Adrenal gland (tissue), 12 donors: ENCODE measurements around the gene ADCY1. TPM values are rescaled to one million over a fixed set of nuclear protein-coding genes. Genes with fewer than 3 reads are reported as not detected.

Experiments used
- DNase-seq, 7 donors: peaks; one replicate each; pipeline ENCODE4 v3.0.0-alpha.2; 2019 to 2020
- H3K27ac ChIP-seq, 5 donors: fragments of 200-600 bp; sonication (generic) in 4 of 5; 1 replicate in 3 of 5; 2 replicates in 2 of 5; pipeline versions ENCODE4 v1.5.1 to v1.8.0; 2016 to 2020; ENCODE audit warnings: mild to moderate bottlenecking in 1 of 5
- H3K27me3 ChIP-seq: fragments of 200-600 bp; 2 replicates; pipeline ENCODE4 v1.8.0; 2021
- H3K36me3 ChIP-seq, 2 donors: fragments of 200-600 bp; replicated peaks in 1 of 2; 1 replicate in 1 of 2; 2 replicates in 1 of 2; pipeline versions ENCODE4 v1.5.1 to v1.8.0; 2018 to 2022
- H3K4me1 ChIP-seq, 2 donors: fragments of 200-600 bp; replicated peaks in 1 of 2; 1 replicate in 1 of 2; 2 replicates in 1 of 2; pipeline versions ENCODE4 v1.5.1 to v1.8.0; 2018 to 2021
- H3K4me3 ChIP-seq, 4 donors: fragments of 200-600 bp; sonication (generic) in 3 of 4; one replicate each; pipeline ENCODE4 v1.5.1; 2016 to 2018
- H3K9me3 ChIP-seq, 3 donors: fragments of 200-600 bp; sonication (generic) in 1 of 3; replicated peaks in 1 of 3; 1 replicate in 2 of 3; 2 replicates in 1 of 3; pipeline versions ENCODE4 v1.5.1 to v1.8.0; 2016 to 2021
- CTCF ChIP-seq, 6 experiments: fragments of 450-650 bp in 4 of 6; fragments of 200-600 bp in 2 of 6; sonication (generic) in 1 of 6; IDR thresholded peaks; 1 replicate in 5 of 6; 2 replicates in 1 of 6; pipeline versions ENCODE4 v1.5.1 to v1.8.0; 2016 to 2021; ENCODE audit warnings: antibody characterized with exemption in 6 of 6, mild to moderate bottlenecking in 2 of 6, moderate library complexity in 1 of 6
- POLR2A ChIP-seq, 2 donors: fragments of 450-650 bp; IDR thresholded peaks; one replicate each; pipeline ENCODE4 v1.6.1; 2017; ENCODE audit warnings: antibody characterized with exemption in 2 of 2, mild to moderate bottlenecking in 2 of 2, moderate library complexity in 1 of 2
- WGBS, 4 donors: extraction: QIAGEN DNeasy Blood & Tissue Kit in 2 of 4; methylation state at CpG; one replicate each; pipeline versions ENCODE4 v1.1.5 to v1.1.7; 2013 to 2017; 5-methylcytosine and 5-hydroxymethylcytosine counted together
- intact Hi-C, 2 donors: fragments of 100-400 bp; cut with DNase I; formaldehyde crosslinking; loops; one replicate each; pipeline versions ENCODE4 v1.14.1 to v1.15.0; 2022 to 2023
- polyA plus RNA-seq, 3 donors: library from polyadenylated mRNA; stranded (reverse); fragments of 200-250 nt in 2 of 3; fragments of 350-450 nt in 1 of 3; fragmentation: Illumina TruSeq in 1 of 3; extraction: RNeasy Lipid Tissue Mini Kit (QIAGEN cat#74804) in 1 of 3; gene quantifications; one replicate each; pipeline ENCODE4 v1.2.3, GENCODE V29; 2013 to 2014
- total RNA-seq, 9 donors: library from RNA; depleted of rRNA in 4 of 9; stranded (reverse); fragments of >200 nt in 4 of 9; fragments of 120-200 nt in 1 of 9; fragmentation: NEBNext Ultra II Directional in 1 of 9; extraction: Animal tissue kit (Norgen Biotek cat#: 25700) in 1 of 9; gene quantifications; one replicate each; pipeline versions ENCODE4 v1.1.0 to v1.2.4, GENCODE V29; 2013 to 2023
- donor health status: healthy with polysubstance abuse.
- donor health status: Bipolar disorder and iron deficiency.
- donor health status: DM: yes; HTN: yes; CAD: no.
- donor health status: DM: no; HTN: no; CAD: no.
- donor health status: DM: no; HTN: no; CAD: no.
- donor health status: DM: yes; HTN: yes; CAD: no.

The ADCY1 gene
- total and polyA plus RNA-seq, 12 donors = 0.88 to 9.5 (median 4.2) TPM

- Histone ChIP-seq H3K9me3 (no peaks in the 10 kb centered on the region), H3K27me3 (no peaks in the 10 kb centered on the region), H3K4me1 (no peaks in the 10 kb centered on the region), H3K36me3 (no peaks in the 10 kb centered on the region), H3K27ac (peak overlapping the region in 1 of 5 donors; percentile 49), H3K4me3 (no peak overlapping the region)
- intact Hi-C loops = no loop called here
- TF ChIP-seq POLR2A (IDR thresholded peaks at IDR 0.05) = no peak
- TF ChIP-seq CTCF (IDR thresholded peaks at IDR 0.05) = no peak
- peak in 2 of 7 donors; percentile 2 to 37 for DNase-seq
- 80 to 92% (median 87%) methylated on average over 8 to 15 of the region's 15 CpGs for WGBS, 4 donors
Measured at GRCh38 chr7:45689797-45690761, 115.9 kb downstream of the ADCY1 start.

GRCh38 chr7:45690762-45691150, 116.6 kb downstream of the ADCY1 start:
- no peaks in the 10 kb centered on the region for H3K36me3 ChIP-seq
- no peak for TF ChIP-seq POLR2A (IDR thresholded peaks at IDR 0.05)
- no peak for TF ChIP-seq CTCF (IDR thresholded peaks at IDR 0.05)
- no peaks in the 10 kb centered on the region for H3K27me3 ChIP-seq
- DNase-seq = no peak
- no peaks in the 10 kb centered on the region for H3K4me1 ChIP-seq
- no peak overlapping the region for H3K27ac ChIP-seq
- H3K9me3 ChIP-seq = no peaks in the 10 kb centered on the region
- intact Hi-C loops = no loop called here
- no peak overlapping the region for H3K4me3 ChIP-seq

GRCh38 chr7:45691155-45691656, 117.0 kb downstream of the ADCY1 start:
- Histone ChIP-seq H3K27ac (no peak overlapping the region), H3K27me3 (no peaks in the 10 kb centered on the region), H3K4me3 (no peak overlapping the region), H3K36me3 (no peaks in the 10 kb centered on the region), H3K9me3 (no peaks in the 10 kb centered on the region), H3K4me1 (no peaks in the 10 kb centered on the region)
- intact Hi-C loops = no loop called here
- 87 to 95% (median 90%) methylated on average over 6 of the region's 6 CpGs for WGBS, 4 donors
- TF ChIP-seq POLR2A (IDR thresholded peaks at IDR 0.05) = no peak
- no peak for TF ChIP-seq CTCF (IDR thresholded peaks at IDR 0.05)
- DNase-seq = peak in 1 of 7 donors; percentile 15

DNA sequence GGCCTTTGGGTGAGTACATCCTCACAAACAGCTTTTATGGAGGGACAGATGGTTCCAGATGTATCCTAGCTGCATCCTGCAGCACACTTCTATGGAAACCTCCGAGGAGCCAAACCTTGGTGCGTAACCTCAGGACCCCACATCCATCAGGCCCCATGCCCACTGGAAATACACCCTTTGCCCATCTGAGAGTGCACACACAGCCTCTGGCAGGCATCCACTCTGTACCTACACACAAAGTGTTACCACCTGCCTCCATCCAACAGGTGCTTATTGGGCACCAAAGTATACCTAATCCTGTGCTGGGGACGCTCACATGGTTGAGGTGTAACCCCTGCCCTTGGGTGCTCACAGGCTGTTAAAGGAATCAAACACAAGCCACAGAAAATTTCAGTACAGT, 117.9 kb downstream of the ADCY1 start:
- peak in 1 of 7 donors; percentile 33 for DNase-seq
- H3K27ac ChIP-seq = no peak overlapping the region
- no peaks in the 10 kb centered on the region for H3K9me3 ChIP-seq
- no peaks in the 10 kb centered on the region for H3K4me1 ChIP-seq
- WGBS, 4 donors = 88 to 93% (median 91%) methylated on average over 3 of the region's 3 CpGs
- intact Hi-C loops = no loop called here
- no peak overlapping the region for H3K4me3 ChIP-seq
- H3K27me3 ChIP-seq = no peaks in the 10 kb centered on the region
- TF ChIP-seq POLR2A (IDR thresholded peaks at IDR 0.05) (no peak), CTCF (IDR thresholded peaks at IDR 0.05) (no peak)
- H3K36me3 ChIP-seq = no peaks in the 10 kb centered on the region
